Nephron (organoid): ENCODE data around the gene TMEM117.

Source experiments
- H3K27ac Mint-ChIP-seq, 3 experiments: 2 replicates each; pipeline ENCODE4 v1.8.0; 2020; ENCODE audit warnings: mixed read lengths in 3 of 3, mild to moderate bottlenecking in 2 of 3, moderate library complexity in 1 of 3
- H3K27me3 Mint-ChIP-seq: 2 replicates; pipeline ENCODE4 v1.8.0; 2021; ENCODE audit warnings: low read depth, mild to moderate bottlenecking, moderate library complexity, mixed read lengths
- H3K36me3 Mint-ChIP-seq: 2 replicates; pipeline ENCODE4 v1.8.0; 2020; ENCODE audit warnings: low read depth, mixed read lengths
- H3K4me1 Mint-ChIP-seq: 2 replicates; pipeline ENCODE4 v1.8.0; 2020; ENCODE audit warnings: mixed read lengths
- H3K4me3 Mint-ChIP-seq, 3 experiments: 2 replicates each; pipeline ENCODE4 v1.8.0; 2020; ENCODE audit warnings: mild to moderate bottlenecking in 3 of 3, mixed read lengths in 3 of 3, moderate library complexity in 2 of 3
- H3K9me3 Mint-ChIP-seq: 2 replicates; pipeline ENCODE4 v1.8.0; 2020; ENCODE audit warnings: mixed read lengths
- TF ChIP-seq, protein P1 (sequence below), 3 experiments: fragments of 200-600 bp; sonication (generic); IDR thresholded peaks; one replicate each; pipeline ENCODE4 v1.5.0; 2021; ENCODE audit warnings: antibody characterized with exemption in 3 of 3; ENCODE audit not compliant: unreplicated experiment in 3 of 3

Gene TMEM117

DNA sequence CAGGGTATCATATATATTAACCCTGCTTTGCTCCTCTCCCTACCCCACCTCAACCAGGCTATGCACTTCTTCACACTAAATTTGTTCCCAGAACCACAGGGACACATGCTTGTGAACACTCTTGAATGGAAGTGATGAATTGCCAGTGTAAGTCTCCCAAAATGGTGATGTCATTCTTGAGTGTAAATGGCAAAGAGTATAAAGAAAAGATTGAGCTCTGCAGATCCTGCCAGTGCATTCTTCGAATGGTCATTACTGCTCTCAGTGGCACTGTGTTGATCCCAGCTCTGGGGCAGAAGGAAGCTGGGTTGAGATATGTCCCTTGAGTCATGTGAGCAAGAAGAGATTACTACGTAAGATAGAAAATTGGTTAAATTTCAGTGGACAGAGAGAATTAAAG is 313.1 kb downstream of the TMEM117 start:
- Mint-ChIP-seq H3K27me3 (no peaks in the 10 kb centered on the region), H3K9me3 (no peaks in the 10 kb centered on the region), H3K27ac (no peak overlapping the region), H3K36me3 (no peaks in the 10 kb centered on the region), H3K4me1 (peaks cover 1% of the 10 kb centered on the region), H3K4me3 (no peak overlapping the region)
- TF ChIP-seq, protein P1, sequence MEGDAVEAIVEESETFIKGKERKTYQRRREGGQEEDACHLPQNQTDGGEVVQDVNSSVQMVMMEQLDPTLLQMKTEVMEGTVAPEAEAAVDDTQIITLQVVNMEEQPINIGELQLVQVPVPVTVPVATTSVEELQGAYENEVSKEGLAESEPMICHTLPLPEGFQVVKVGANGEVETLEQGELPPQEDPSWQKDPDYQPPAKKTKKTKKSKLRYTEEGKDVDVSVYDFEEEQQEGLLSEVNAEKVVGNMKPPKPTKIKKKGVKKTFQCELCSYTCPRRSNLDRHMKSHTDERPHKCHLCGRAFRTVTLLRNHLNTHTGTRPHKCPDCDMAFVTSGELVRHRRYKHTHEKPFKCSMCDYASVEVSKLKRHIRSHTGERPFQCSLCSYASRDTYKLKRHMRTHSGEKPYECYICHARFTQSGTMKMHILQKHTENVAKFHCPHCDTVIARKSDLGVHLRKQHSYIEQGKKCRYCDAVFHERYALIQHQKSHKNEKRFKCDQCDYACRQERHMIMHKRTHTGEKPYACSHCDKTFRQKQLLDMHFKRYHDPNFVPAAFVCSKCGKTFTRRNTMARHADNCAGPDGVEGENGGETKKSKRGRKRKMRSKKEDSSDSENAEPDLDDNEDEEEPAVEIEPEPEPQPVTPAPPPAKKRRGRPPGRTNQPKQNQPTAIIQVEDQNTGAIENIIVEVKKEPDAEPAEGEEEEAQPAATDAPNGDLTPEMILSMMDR (IDR thresholded peaks at IDR 0.05; ENCODE audit: unreplicated experiment in 3 of 3), result no peak

DNA sequence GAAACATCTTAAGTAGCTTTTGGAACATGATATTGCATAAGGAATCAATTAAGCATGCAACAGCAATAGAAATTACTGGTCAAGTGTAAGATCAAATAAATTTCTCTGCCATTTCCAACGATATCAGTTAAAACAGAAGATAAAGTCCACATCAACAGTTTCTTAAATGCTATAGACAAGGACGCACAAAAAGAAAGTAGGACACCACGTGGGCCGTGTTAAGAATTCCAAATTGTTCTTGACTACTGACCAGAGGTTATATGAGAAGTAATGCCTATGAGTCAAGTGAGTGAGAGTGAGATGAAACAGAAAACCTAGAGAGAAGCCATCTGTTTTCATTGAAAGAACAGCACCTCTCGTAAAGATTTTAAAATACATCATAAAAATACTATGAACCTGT is 318.2 kb downstream of the TMEM117 start:
- TF ChIP-seq, protein P1 (IDR thresholded peaks at IDR 0.05; ENCODE audit: unreplicated experiment in 3 of 3), result no peak

GRCh38 chr12:44155358-44155757 is 319.5 kb downstream of the TMEM117 start:
- Mint-ChIP-seq H3K4me3 (no peak overlapping the region), H3K36me3 (no peaks in the 10 kb centered on the region), H3K27ac (no peak overlapping the region), H3K4me1 (peaks cover 9% of the 10 kb centered on the region), H3K9me3 (no peaks in the 10 kb centered on the region), H3K27me3 (no peaks in the 10 kb centered on the region)
- TF ChIP-seq, protein P1 (IDR thresholded peaks at IDR 0.05; ENCODE audit: unreplicated experiment in 3 of 3), result no peak

More for the DNA sequence above, 318.2 kb downstream of the TMEM117 start:
- peak overlapping the region in 1 of 3 experiments; percentile 45 for H3K4me3 Mint-ChIP-seq
- H3K9me3 Mint-ChIP-seq, result no peaks in the 10 kb centered on the region
- H3K4me1 Mint-ChIP-seq, result peaks cover 9% of the 10 kb centered on the region
- no peaks in the 10 kb centered on the region for H3K27me3 Mint-ChIP-seq
- no peaks in the 10 kb centered on the region for H3K36me3 Mint-ChIP-seq
- H3K27ac Mint-ChIP-seq, result peak overlapping the region in 1 of 3 experiments; percentile 64

DNA sequence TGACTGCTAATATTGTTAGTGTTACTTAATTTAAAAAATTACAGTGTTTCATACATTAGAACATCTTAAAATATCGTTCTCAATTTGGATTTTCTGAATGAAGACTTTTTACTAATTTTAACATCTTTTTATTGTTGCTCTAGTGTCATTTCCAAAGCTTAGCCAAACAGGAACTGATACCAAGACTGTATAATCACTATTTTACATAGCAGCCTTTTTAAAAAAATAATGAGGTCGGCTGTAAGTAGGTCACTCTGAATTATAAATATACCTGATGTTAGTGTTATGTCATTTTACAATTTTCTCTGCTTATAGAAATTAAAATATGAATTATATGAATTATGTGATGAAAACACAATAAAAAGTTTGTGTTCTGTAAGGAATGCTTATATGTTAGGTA is 321.5 kb downstream of the TMEM117 start:
- TF ChIP-seq, protein P1 (IDR thresholded peaks at IDR 0.05; ENCODE audit: unreplicated experiment in 3 of 3), result no peak
- H3K36me3 Mint-ChIP-seq, result no peaks in the 10 kb centered on the region
- peaks cover 9% of the 10 kb centered on the region for H3K4me1 Mint-ChIP-seq
- H3K27ac Mint-ChIP-seq, result no peak overlapping the region
- no peaks in the 10 kb centered on the region for H3K27me3 Mint-ChIP-seq
- no peaks in the 10 kb centered on the region for H3K9me3 Mint-ChIP-seq
- H3K4me3 Mint-ChIP-seq, result no peak overlapping the region

DNA sequence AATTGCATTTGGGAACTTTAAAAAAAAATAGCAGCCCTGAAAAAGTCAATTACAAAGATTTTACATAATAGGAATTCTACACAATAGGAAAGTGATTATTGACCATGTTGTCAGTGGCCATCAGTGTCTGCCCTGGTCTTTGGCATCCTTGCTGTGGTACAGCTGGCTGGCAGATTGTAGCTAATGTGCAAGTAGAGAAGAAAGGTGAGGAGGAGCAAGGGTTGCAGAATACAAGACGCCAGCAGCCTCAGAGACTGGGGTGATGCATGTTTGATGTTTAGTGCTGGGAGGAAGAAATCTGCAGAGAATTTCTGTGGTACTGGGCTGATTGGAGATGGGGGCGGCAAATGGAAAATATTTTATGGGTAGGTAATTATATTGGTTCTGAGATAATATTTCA is 322.9 kb downstream of the TMEM117 start:
- H3K36me3 Mint-ChIP-seq, result no peaks in the 10 kb centered on the region
- H3K4me1 Mint-ChIP-seq, result peaks cover 9% of the 10 kb centered on the region
- no peak overlapping the region for H3K27ac Mint-ChIP-seq
- H3K4me3 Mint-ChIP-seq, result no peak overlapping the region
- no peaks in the 10 kb centered on the region for H3K27me3 Mint-ChIP-seq
- TF ChIP-seq, protein P1 (IDR thresholded peaks at IDR 0.05; ENCODE audit: unreplicated experiment in 3 of 3), result no peak
- no peaks in the 10 kb centered on the region for H3K9me3 Mint-ChIP-seq

DNA sequence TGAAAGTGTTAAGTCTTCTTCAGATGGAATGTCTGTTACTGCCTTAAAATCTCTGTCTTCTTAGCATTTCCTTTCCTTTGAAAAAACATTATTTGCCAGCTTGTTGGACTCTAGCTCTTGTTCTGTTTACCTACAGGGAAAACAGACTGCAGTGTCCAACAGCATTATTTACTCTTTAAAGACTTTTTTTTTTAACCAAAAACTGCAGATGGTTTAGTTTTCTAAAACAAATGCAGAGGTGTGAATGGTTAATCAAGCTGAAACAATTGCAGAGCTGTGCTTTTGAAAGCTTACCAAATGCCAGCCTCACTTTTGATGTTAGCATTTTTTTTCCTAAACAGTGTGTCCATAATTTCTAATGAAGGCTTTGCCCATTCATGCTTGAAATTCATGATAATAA is 323.3 kb downstream of the TMEM117 start:
- TF ChIP-seq, protein P1 (IDR thresholded peaks at IDR 0.05; ENCODE audit: unreplicated experiment in 3 of 3), result no peak
- no peak overlapping the region for H3K27ac Mint-ChIP-seq
- H3K9me3 Mint-ChIP-seq, result no peaks in the 10 kb centered on the region

More for the DNA sequence above, 323.3 kb downstream of the TMEM117 start:
- H3K4me1 Mint-ChIP-seq, result peaks cover 5% of the 10 kb centered on the region
- no peak overlapping the region for H3K4me3 Mint-ChIP-seq
- H3K27me3 Mint-ChIP-seq, result no peaks in the 10 kb centered on the region
- no peaks in the 10 kb centered on the region for H3K36me3 Mint-ChIP-seq
